ENCODE results near the gene E2F6.
A peak's percentile ranks its signal among the peaks of the same experiment; 100 is the strongest.

The E2F6 gene

GRCh38 chr2:11457935-11458334 lies 8.0 kb downstream of the E2F6 start:
- no peak for DNase-seq (ENCODE audit: low spot score)

- DNase-seq (ENCODE audit: low spot score) = no peak
These were observed 9.7 kb downstream of the E2F6 start for GRCh38 chr2:11456251-11456650.

- no peak for DNase-seq (ENCODE audit: low spot score)
These were observed 11.1 kb downstream of the E2F6 start for GRCh38 chr2:11454824-11455223.

- no peak for DNase-seq (ENCODE audit: low spot score)
These were observed 15.2 kb downstream of the E2F6 start for GRCh38 chr2:11450791-11451190.

DNA sequence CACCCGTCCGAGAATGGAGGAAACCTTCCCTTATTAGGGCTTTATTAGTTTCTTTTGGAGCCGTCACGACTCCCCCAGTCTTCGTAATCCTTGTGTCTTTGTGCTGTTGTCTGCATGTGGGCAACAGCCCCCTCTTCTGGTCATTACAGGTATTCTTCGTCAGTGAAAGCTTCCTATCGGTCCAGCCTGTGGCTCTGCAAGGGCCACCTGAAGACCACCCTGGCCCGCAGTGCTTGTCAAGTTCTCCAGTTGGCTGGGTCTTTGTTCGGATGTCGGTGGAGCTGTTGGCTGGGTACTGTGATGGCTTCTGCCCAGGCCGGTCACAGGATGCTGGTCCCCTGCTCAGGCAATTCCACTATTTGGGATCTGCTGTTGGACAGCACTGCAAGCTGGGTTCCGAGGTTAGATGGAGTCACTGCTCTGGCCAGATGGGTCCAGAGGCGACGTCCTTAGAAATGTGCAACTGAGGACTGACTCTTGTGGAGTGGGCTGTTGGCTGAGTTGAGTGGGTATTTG lies 19.2 kb downstream of the E2F6 start:
- DNase-seq (ENCODE audit: low spot score) = peak; percentile 32

- no peak for DNase-seq (ENCODE audit: low spot score)
These were observed 21.2 kb downstream of the E2F6 start for GRCh38 chr2:11444737-11445136.

DNA sequence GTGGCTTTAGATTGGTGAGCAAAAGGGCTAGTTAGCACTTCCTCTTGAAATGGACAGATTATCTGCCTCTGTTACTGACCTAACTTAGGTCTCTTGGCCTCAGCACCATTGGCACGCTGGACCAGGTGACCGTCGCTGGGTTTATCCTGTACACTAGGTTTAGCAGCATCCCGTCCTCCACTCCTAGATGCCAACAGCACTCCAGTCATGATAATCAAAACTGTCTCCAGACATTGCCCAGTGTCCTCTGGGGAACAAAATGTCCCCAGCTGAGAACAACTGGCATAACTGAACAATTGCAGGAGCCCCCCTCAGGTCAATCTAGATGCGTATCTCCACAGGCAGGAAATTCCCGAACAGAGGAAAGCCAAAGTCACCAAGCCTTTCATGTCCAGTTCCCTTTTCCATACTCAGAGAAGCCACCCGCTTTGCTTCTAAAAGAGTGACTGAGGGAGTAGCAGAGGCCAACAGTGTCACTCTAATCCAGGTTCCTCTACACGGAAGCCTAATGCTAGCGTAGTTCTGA lies 27.3 kb downstream of the E2F6 start:
- no peak for DNase-seq (ENCODE audit: low spot score)

GRCh38 chr2:11437602-11438001 lies 28.4 kb downstream of the E2F6 start:
- DNase-seq (ENCODE audit: low spot score) = no peak

DNA sequence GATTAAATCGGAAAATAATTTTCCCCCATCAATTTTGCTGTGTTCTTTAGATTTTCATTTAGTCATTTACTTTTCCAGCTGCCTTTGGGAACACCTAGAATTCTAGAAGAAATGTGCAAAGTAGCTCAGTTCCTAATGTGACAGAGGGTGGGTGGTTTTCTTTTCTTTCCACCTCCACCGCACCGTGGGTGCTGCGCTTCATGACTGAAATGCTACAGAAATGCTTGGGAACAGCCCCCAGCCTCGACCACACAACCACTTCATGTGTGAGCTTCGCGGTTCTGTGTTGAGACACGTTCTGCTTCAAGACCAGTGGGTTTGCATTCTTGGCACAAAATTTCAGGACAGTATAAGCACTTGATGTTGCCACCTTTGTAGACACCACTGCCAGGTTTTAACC lies 30.9 kb downstream of the E2F6 start:
- no peak for DNase-seq (ENCODE audit: low spot score)

DNA sequence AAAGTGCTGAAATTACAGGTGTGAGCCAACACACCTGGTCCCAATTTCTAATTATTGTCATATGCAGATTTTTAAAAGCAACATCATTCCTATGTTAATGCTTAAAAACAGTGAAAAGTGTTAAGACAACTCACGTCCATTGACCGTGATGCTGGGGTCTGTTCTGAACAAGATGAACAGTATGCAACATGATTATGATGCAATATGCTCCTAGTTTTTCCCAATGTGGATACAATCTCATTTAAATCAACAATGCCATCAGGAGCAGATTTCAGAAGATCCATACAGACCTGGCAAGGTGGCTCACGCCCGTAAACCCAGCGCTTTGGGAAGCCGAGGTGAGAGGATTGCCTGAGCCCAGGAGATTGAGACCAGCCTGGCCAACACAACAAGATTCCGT lies 31.5 kb downstream of the E2F6 start:
- DNase-seq (ENCODE audit: low spot score) = no peak

- no peak for DNase-seq (ENCODE audit: low spot score)
These were observed 32.1 kb downstream of the E2F6 start for GRCh38 chr2:11433822-11434221.

DNA sequence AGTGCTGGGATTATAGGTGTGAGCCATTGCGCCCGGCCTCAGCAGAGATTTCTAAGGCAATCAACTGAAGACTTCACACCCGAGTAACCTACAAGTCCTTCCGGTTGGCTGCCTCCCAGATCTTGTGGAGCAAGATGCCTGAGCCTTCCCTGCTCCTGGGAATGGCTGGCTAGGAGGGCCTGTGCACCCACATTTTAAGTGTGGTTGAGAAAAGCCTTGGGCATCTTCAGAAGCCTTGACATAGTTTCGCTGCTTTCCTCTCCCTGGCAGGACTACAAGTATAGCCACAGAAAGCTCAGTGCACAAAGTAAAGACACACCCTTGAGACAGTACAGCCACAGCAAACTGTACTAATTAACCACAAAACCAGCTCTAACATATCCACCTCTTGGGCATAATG lies 35.2 kb downstream of the E2F6 start:
- no peak for DNase-seq (ENCODE audit: low spot score)

- DNase-seq (ENCODE audit: low spot score) = no peak
These were observed 38.7 kb downstream of the E2F6 start for GRCh38 chr2:11427224-11427623.

- DNase-seq (ENCODE audit: low spot score) = no peak
These were observed 43.0 kb downstream of the E2F6 start for GRCh38 chr2:11422901-11423435.

- DNase-seq (ENCODE audit: low spot score) = no peak
These were observed 43.5 kb downstream of the E2F6 start for GRCh38 chr2:11422491-11422865.

DNA sequence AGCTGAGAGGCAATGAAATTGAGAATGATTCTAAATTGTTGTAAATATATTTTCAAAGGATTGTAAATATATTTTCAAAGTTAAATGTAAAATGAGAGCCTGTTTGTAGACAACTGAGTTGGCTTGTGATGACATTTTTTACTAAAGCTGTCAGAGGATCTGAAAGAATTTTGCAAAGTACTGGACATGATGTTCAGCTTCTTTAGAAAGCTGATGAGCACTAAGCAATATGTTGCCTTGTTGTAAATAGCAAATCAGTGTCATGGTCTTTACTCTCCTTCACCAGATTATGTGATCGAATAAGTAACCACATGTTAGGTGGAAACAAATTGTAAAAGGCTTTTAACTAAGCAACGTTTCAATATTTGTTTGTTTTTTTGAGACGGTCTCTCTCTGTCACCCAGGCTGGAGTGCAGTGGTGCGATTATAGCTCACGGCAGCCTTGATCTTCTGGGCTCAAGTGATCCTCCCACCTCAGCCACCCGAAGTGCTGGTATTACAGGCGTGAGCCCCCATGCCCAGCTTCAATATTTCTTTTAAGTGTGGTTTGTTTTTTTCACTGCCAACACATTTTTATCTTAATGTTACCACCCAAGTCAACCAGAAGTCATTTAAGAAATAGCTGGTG lies 44.0 kb downstream of the E2F6 start:
- DNase-seq (ENCODE audit: low spot score) = no peak

DNA sequence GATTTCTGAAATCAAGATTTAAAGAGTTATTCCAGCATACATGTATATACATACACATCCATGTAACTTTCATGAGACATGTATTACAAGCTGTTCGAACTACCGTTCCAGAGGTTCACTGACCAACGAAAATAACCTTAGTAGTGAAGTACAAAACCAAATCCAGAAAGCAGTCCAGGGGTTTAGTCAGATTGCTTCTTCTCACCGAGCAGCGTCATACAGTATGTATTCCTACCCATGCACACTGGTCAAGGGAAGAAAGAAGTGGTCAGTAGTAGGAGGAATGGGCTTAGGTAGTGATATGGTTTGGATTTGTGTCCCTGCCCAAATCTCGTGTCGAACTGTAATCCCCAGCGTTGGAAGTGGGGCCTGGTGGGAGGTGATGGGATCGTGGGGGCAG lies 45.3 kb downstream of the E2F6 start:
- no peak for DNase-seq (ENCODE audit: low spot score)

DNA sequence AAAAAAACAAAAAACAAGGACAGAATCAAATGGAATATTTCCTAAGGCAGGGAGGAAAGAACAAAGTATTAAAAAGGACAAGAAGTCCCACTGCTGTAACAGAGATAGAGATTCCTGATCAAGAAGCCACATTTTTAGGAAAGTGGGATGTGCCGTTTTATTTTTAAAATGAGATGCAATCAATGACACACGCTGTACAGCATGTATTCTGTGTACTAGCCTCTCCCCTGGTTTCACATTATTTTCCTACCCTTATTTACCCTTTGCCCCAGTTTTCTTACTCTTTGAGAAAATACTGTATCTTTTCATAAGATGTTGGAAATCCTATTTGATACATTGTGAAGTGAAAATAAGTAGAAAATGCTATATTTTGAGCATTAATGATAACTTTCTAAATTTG lies 45.8 kb downstream of the E2F6 start:
- no peak for DNase-seq (ENCODE audit: low spot score)

GRCh38 chr2:11419781-11420180 lies 46.2 kb downstream of the E2F6 start:
- no peak for DNase-seq (ENCODE audit: low spot score)

GRCh38 chr2:11417946-11418585 lies 47.9 kb downstream of the E2F6 start:
- DNase-seq (ENCODE audit: low spot score) = peak; percentile 11

DNA sequence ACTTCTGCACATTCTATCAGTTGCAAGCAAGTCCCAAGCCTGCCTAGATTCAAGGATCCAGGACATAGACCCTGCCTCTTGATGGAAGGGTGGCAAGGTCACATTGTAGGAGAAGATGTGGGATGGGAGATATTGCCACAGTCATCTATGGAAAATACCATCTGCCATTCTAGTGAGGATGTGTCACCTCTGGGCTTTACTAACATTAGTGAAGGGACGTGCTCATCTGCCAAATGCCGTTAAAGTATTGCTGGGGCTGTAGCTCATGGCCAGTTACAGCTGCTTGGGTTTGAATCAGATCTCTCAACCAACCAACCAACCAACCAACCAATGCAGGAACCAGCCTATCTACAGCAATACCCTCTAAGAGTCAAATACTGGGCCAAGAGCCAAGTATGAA lies 49.0 kb downstream of the E2F6 start:
- no peak for DNase-seq (ENCODE audit: low spot score)

GRCh38 chr2:11416186-11416585 lies 49.8 kb downstream of the E2F6 start:
- DNase-seq (ENCODE audit: low spot score) = no peak

DNA sequence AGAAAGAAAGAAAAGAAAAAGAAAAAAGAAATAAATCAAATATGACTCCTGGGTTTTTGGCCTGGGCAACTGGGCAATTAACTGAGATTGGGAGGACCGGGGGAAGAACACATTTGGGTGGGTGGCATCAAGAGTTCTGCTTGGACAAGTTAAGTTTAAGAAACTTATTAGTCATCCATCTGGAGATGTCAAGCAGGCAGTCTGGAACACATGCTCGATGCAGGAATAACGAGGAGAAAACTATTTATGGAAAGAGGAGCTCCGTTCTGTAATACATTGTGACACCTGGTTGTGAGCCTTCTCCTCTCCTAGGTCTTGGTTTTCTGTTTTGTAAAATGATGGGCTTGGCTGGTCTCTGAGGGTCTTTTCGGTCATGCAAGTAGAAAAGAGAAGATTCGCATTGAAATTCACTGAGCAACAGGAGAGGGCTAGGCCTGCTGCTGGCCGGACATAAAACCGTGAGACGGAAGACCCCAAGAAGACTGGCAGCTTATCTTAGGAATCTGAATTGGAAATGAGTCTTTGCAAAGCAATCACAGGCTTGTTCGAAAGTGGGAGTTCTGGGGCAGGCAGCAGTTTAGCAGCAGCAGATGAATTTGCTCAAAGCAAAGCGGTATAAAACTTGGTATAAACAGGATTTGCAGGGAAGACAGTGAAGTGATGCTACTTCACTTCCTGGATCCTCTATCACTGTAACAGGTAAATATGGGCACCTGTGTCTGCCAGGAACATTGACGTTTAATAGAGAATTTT lies 51.4 kb downstream of the E2F6 start:
- DNase-seq (ENCODE audit: low spot score) = no peak

Data from activated CD4-positive, alpha-beta T cell treated with anti-CD3 and anti-CD28 coated beads, Interleukin-2, Interleukin-4, amounts not matched to agents 100 ng/mL and 50 ng/mL, durations not matched to agents 16 hours and 8 hours (primary cell).